ENCODE results near the gene TMIGD1.

The TMIGD1 gene, protein sequence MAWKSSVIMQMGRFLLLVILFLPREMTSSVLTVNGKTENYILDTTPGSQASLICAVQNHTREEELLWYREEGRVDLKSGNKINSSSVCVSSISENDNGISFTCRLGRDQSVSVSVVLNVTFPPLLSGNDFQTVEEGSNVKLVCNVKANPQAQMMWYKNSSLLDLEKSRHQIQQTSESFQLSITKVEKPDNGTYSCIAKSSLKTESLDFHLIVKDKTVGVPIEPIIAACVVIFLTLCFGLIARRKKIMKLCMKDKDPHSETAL

DNA sequence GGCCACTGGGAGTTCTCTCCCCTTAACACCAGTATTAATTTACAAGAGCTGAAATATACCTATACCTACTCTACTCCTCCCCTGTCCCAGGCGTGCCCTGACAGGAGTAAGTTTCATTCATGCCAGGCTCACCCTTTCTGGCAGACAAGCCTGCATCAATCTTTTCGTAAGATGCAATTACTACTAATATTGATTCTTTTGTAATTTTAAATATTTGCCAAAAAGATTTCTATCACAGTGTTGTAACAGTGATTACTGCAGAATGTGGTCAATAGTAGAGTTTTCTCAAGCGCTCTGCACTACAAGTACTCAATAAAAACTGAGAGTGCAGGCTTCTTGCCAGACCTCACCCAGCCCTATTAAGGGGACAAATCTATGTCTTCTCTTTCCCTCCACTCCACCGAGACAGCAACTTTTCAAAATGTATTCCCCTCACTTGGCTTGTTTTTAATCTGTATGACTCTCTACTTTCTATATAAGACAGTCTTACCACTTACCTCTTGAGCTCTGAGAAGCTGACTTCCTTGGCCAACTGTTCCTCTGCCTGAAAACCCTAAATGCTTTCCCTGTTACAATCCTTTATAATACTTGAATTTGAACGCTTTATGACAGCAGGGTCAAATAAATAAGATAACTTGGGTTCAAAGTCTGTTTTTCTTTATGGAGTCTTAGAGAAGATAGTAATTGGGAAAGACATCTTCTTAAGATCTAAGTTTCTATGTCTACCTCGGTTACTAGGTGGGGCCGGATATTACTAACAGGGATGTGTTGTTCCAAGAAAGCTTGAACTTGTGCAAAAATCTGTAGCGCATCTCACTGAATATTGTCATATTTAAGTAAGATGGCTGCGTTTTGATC, at the start of gene TMIGD1:
TSS of gene TMIGD1 (minus strand) at position 555 of the 858 bp plus-strand sequence. CDS start 1,924 bp downstream, outside the sequence.
- no peak for DNase-seq

- no peak for DNase-seq
Observed at GRCh38 chr17:30382345-30382744, 48.5 kb upstream of the TMIGD1 start.

- no peak for DNase-seq
Observed at GRCh38 chr17:30381340-30381659, 47.4 kb upstream of the TMIGD1 start.

- DNase-seq = no peak
Observed at GRCh38 chr17:30380643-30381339, 46.9 kb upstream of the TMIGD1 start.

- DNase-seq = no peak
Observed at GRCh38 chr17:30379903-30380381, 46.1 kb upstream of the TMIGD1 start.

DNA sequence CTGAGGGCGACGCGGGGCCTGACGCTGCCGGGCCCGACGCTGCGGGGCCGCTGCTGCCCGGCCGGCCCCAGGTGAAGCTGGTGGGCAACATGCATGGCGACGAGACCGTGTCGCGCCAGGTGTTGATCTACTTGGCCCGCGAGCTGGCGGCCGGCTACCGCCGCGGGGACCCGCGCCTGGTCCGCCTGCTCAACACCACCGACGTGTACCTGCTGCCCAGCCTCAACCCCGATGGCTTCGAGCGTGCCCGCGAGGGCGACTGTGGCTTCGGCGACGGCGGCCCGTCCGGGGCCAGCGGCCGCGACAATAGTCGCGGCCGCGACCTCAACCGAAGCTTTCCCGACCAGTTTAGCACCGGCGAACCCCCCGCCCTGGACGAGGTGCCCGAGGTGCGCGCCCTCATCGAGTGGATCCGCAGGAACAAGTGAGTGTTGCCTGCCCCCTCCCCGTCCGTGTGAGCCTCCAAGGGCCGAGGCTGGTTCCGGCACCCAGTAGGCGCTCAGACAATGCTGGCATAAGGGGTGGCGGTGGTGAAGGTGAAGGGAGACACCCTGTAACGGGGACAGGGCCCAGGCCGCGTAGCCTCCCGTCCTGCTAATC, 45.5 kb upstream of the TMIGD1 start:
- DNase-seq = peak; percentile 35 to 47

- peak; percentile 98 for DNase-seq
Observed at GRCh38 chr17:30378825-30379302, 45.0 kb upstream of the TMIGD1 start, which contains the start of gene CPD. Gene CPD (plus strand): TSS chr17:30378927. CDS start chr17:30378981, 54 bp downstream.

DNA sequence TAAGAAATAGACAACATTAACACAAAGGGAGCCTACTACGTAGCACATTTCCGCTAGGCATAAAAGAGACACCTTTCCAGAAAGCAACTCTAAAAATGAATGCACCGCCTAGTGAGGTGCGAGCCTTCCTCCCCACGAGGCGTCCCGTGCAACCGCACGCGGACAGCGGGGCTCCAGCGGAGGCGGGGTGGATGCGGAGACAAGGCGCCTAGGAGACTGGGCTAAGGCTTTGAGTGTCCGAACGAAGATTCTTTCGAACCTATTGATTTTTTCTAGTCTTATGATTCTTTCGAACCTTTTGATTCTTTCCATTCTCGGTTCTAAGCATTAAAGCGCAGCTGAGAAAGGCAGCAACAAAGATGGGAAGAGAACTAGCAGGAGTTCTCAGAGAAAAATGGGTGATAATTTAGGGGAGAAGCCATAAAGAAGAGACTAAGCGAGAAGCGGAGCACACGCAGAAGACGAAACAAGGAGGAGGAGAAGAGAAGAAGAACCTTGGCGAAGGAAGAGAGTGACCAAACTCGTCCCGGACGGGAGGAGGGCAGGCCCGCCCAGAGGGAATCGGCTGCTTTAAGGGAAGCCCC, 44.5 kb upstream of the TMIGD1 start:
- DNase-seq = peak; percentile 49 to 58

- no peak for DNase-seq
Observed at GRCh38 chr17:30377574-30378240, 43.9 kb upstream of the TMIGD1 start.

DNA sequence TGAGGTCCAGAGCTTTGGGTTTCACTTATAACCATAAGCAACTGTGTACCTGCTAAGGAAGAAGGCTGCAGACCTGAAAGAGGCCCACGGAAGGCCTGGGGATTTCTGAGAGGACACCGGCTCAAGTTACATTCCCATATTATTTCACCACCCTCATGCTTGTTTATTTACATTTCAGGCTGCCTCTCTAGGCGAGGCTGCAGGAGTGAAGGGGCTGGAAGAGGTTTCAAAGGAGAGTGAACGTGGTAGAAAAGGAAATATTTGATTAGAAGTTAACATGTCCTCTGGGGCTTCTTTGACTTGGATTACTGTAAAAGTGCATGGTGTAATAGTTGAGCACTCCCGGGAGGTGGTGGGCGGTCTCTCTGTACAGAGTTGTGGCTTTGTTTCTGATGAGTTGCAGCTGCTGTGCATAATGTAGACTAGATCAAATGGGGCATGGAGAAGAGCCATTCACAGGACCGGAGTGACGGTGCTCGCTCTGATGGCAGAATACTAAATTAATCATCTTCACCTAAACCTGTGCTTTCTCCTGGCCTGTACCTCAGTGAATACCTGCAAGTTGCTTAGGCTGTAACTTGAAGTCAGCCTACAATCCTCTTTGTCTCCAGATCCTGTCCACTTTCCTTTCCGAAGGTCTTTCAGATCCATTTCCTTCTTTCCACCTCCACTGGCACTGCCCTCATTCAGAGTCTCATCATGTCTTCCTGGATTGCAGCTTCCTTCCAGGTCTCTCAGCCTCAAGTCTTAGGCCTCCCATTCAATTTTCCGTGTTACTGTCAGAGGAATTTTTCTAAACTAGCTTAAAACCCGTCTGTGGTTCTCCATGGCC, 43.0 kb upstream of the TMIGD1 start:
- peak; percentile 60 to 70 for DNase-seq

DNA sequence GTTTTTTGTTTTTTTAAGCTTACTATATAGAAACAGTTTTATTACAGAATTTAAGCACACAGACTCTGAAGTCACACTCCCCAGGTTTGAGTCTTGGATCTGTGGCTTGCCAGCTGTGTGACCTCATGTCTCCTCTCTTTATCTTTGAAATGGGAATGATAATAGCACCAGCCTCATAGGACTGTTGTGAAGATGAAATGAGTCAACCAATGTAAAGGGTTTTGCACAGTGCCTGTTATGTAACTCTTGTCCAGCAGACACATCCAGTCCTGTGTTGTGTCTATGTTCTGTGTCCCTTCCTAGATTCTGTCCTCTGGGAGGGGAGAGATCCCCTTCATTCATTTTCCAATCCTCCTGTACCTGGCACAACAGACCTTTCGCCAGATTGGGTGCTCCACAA, 41.8 kb upstream of the TMIGD1 start:
- no peak for DNase-seq

GRCh38 chr17:30372755-30373154, 38.9 kb upstream of the TMIGD1 start:
- DNase-seq = peak in 1 of 2 experiments; percentile 34

- DNase-seq = no peak
Observed at GRCh38 chr17:30369995-30370394, 36.1 kb upstream of the TMIGD1 start.

DNA sequence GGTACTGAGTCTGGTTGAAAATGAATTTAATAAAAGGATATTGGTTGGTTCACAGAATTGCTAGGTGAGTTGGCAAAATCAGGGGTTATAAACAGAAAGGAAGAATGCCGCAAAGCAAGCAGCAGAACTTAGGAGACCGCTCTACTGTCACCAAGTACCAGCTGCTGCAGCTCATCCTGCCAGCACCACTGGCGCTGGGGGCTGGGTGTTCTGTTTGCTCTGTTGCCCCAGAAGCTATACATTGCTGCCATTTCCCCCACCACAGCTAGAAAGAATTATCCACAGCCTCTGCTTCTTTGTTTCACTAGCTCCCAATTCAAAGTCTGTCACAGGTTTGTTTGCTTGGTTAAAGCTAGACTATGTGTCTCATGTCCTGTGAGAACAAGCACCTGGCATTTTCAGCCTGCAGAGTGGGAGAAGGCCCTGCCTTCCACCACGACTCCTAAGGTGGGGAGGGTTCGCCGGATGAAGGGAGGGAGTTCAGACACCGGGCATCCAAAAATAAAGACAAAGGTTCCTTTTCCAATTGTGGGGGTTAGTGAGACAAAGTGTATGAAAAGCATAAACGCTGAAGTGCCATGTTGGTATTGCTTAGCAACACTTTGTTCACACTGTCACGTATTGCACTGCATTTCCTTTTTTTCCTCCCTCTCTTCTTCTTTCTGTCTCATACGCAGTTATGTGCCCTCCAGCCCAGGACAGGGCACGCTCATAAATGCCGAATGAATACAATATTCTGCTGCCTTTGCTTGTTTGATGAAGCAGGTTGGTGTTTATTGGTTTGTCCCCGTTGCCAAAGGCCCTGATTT, 35.3 kb upstream of the TMIGD1 start:
- DNase-seq = no peak

DNA sequence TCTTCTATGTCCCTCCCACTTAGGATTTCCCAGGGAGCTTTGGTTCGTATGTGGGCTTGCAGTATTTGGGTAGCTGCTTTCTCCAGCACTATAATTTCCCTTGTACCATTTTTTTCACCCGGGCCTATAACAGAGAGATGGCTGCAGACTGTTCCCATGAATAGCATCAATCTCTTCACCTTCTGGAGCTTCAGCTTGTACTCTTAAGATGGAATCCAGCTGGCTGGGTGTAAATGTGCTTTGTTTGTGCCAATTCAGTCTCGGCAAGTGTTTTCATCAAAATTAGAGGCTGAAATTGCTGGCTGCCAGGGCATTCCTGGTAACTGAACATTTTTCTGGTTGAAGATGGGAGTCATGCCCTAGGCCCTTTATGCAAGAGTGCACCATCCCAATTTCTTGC, 32.7 kb upstream of the TMIGD1 start:
- DNase-seq = no peak

GRCh38 chr17:30363715-30364202, 29.9 kb upstream of the TMIGD1 start:
- peak; percentile 80 to 87 for DNase-seq

DNA sequence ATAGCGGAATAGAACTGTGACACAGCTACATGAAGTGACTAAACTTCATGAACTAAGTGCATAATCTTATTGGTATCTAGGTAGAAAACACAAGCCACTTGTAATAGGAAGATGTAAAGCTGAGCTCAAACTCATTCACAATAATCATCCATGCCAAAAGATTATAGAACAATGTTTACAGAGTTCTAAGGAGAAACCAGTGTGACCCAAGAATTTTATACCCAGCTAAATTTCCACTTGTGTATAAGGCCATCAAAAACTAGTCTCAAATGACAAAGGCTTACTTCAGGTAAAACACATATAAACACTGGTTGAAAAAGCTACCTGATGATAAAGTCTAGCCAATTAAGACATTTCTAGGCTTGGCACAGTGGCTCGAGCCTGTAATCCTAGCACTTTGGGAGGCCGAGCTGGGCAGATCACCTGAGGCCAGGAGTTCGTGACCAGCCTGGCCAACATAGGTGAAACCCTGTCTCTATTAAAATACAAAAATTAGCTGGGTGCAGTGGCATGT, 28.0 kb upstream of the TMIGD1 start:
- DNase-seq = no peak

GRCh38 chr17:30360086-30360808, 26.4 kb upstream of the TMIGD1 start:
- DNase-seq = no peak

All from activated CD4-positive, alpha-beta T cell treated with anti-CD3 and anti-CD28 coated beads, Interleukin-2, amount 50 U/mL, for 48 hours (primary cell).